Prostate gland (tissue), 2 donors: ENCODE results near the gene ADARB2.

Source experiments
- POLR2A ChIP-seq: fragments of 450-650 bp; IDR thresholded peaks from one replicate; pipeline ENCODE4 v1.6.1; 2016; ENCODE audit warnings: antibody characterized with exemption, mild to moderate bottlenecking
- TF ChIP-seq, protein P1 (sequence below), 4 experiments: fragments of 200-600 bp in 2 of 4; fragments of 450-650 bp in 2 of 4; sonication (generic) in 2 of 4; IDR thresholded peaks; 1 replicate in 3 of 4; 2 replicates in 1 of 4; pipeline ENCODE4 v1.5.1; 2016 to 2019; ENCODE audit warnings: antibody characterized with exemption in 4 of 4, mild to moderate bottlenecking in 2 of 4, moderate library complexity in 2 of 4

- TF ChIP-seq, protein P1, sequence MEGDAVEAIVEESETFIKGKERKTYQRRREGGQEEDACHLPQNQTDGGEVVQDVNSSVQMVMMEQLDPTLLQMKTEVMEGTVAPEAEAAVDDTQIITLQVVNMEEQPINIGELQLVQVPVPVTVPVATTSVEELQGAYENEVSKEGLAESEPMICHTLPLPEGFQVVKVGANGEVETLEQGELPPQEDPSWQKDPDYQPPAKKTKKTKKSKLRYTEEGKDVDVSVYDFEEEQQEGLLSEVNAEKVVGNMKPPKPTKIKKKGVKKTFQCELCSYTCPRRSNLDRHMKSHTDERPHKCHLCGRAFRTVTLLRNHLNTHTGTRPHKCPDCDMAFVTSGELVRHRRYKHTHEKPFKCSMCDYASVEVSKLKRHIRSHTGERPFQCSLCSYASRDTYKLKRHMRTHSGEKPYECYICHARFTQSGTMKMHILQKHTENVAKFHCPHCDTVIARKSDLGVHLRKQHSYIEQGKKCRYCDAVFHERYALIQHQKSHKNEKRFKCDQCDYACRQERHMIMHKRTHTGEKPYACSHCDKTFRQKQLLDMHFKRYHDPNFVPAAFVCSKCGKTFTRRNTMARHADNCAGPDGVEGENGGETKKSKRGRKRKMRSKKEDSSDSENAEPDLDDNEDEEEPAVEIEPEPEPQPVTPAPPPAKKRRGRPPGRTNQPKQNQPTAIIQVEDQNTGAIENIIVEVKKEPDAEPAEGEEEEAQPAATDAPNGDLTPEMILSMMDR (IDR thresholded peaks at IDR 0.05): no peak
- TF ChIP-seq POLR2A: no peak
Observed at GRCh38 chr10:1624240-1624639, 113.1 kb downstream of the ADARB2 start.
